ENCODE measurements around the gene CACNB4.
"Not testable (repeated sequence)": the region's sequence is repeated elsewhere in the genome, so short reads cannot be mapped to it uniquely, and the experiment has no call there.

- not testable (repeated sequence) for TF ChIP-seq CTCF (IDR thresholded peaks at IDR 0.05; ENCODE audit: low read depth, low read length); MAX (IDR thresholded peaks at IDR 0.05; ENCODE audit: low read depth, low read length); POLR2A (IDR thresholded peaks at IDR 0.05; ENCODE audit: extremely low read depth, insufficient read length)
Measured at GRCh38 chr2:152030596-152031328, 68.1 kb downstream of the CACNB4 start.

Data from NB4 (cell line).